Activated CD8-positive, alpha-beta memory T cell treated with anti-CD3 and anti-CD28 coated beads for 24 hours (primary cell): ENCODE results near the gene CHP1.
"Not testable (repeated sequence)": the region's sequence is repeated elsewhere in the genome, so short reads cannot be mapped to it uniquely, and the experiment has no call there.

Source experiments
- DNase-seq: peaks from one replicate; pipeline ENCODE4 v3.0.0-alpha.2; 2020

CHP1 gene

DNA sequence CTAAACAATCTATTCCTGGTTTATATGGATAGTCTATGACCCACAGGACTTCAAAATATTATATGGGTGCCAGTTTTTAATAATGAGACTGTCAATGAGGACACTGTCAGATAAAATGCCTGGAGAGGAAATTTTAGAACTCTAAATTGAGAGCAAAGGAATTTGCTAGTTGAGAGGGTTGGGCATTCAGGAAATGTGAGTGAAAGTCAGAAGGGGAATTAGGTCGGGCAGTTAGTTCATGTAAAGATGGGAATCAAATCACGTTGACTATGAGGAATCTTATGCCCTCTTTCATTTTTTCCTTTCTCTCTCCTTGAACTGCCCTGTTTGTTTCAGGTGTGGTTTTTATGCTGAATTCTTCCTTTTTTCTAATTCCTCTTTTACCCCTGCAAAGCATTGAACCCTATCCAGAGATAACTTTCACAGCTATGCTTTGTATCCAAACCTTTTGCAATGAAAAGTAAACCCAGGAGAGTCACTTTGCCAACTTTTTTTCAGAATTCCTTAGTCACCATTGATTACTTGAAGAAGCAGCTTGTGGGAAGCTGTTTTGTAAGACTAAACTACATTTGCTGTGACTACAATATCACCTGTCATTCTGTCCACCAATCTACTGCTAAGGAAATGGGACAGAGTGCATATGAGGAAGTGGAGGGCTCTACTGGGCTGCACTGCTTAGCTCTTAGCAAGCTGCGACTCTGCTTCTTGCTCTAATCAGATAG lies 27.8 kb downstream of the CHP1 start:
- no peak for DNase-seq

DNA sequence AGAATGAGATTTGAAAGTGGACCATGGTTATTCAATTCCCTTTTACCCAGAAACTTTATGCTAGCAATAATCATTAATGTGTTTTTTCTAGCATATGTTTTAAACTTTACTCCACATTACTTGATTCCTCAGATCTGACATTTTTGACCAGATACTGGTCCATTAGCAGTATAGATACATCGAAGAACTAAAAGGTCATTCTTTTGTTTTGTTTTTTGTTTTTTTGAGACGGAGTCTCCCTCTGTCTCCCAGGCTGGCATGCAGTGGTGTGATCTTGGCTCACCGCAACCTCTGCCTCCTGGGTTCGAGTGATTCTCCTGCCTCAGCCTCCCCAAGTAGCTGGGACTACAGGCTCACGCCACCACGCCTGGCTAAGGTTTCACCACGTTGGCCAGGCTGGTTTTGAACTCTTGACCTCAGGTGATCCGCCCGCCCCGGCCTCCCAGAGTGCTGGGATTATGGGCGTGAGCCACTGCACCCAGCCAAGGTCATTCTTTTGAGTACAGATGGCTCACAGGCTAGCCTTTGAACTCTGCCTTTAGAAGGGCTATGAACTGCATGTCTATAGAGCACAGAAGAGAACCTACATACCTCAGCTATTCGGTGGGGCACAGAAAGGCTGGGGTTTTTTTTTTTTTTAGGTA lies 28.6 kb downstream of the CHP1 start:
- DNase-seq, result no peak

DNA sequence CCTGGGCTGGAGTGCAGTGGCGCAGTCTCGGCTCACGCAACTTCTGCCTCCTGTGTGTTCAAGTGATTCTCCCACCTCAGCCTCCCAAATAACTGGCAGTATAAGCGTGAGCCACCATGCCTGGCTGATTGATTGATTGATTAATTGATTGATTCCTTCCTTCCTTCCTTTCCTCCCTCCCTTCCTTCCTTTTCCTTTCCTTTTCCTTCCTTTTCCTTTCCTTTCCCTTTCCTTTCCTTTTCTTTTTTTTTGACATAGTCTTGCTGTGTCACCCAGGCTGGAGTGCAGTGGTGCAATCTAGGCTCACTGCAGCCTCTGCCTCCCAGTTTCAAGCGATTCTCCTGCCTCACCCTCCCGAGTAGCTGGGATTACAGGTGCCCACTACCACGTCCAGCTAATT lies 29.9 kb downstream of the CHP1 start:
- DNase-seq, result not testable (repeated sequence)

DNA sequence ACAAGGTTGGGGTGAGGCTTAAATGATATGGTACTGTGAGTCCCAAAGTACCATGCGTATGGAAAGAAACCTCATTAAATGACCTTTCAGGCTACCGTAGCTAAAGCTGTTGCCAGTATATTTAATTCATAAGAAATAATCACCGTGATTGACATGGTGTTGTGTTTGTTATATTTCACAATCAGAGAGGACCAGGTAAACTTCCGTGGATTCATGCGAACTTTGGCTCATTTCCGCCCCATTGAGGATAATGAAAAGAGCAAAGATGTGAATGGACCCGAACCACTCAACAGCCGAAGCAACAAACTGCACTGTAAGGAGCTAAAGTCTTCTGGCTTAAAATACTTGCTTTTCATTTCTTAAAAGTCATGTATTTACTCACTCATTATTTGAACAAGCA lies 31.5 kb downstream of the CHP1 start:
- no peak for DNase-seq

DNA sequence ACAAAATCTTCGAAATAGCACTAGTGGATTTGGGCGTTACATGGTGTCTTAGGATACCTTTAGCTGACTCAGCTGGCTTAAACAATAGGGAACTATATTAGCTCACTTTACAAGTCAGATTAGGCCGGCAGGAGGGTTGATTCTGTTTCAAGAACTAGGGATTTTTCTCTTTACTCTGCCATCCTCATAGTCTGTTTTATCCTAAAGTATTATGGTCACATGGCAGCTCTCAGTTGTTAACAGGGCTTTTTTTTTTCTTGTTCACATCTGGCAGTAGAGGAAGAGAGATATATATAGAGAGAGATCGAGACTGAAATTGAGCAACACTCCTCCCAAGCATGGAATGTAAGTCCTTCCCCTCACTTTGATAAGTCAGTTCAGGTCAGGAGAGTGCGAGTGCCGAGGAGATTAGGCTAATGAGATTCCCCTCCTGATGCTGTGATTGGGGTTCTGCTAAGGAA lies 32.9 kb downstream of the CHP1 start:
- no peak for DNase-seq

DNA sequence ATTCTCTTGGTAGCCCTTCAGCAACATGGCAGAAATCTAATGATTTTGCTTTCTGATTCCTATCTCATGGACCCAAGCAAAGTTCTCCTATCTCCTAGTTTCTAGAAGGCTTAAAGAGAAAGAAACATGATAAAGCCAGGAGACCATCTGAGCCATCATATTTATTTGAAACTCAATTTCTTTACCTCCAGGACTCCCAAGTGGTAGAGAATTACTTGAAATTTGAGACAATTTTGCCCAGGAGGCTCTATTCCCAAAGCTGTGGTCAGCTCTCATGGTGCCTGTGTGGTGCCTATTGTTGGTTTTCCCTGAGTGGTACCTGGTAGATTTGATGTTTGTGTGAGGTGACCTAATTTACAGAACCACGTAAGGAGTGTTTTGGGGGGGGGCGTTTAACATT lies 38.8 kb downstream of the CHP1 start:
- no peak for DNase-seq

DNA sequence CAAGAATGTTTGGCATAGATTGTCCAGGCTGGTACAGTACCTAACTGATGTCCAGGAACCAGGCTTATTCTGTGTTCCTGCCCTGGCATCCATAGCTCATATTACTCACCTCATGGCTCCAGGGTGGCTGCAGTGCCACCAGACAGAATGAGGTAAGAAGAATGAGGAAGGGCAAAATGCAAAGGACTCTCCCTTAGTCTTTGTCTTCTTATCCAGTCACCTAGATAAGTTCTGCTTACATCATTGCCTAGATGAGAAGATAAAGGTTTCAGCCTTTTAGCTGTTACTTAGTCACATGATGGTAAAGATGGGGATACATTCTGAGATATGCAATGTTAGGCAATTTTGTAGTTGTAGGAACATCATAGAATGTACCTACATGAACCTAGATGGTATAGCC lies 45.8 kb downstream of the CHP1 start:
- DNase-seq, result no peak

DNA sequence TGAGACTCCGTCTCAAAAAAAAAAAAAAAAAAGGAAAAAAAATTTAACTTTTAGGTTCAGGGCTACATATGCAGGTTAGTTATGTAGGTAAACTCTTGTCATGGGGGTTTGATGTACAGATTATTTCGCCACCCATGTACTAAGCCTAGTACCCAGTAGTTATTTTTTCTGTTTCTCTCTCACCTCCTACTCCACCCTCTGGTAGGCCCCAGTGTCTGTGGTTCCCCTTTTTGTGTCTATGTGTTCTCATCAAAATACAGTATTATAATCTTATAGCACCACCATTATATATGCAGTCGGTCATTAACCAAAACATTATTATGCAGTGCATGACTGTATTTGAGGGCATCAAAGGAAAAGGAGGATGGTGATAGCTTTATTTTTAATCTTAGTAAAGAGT lies 47.3 kb downstream of the CHP1 start:
- DNase-seq, result no peak

DNA sequence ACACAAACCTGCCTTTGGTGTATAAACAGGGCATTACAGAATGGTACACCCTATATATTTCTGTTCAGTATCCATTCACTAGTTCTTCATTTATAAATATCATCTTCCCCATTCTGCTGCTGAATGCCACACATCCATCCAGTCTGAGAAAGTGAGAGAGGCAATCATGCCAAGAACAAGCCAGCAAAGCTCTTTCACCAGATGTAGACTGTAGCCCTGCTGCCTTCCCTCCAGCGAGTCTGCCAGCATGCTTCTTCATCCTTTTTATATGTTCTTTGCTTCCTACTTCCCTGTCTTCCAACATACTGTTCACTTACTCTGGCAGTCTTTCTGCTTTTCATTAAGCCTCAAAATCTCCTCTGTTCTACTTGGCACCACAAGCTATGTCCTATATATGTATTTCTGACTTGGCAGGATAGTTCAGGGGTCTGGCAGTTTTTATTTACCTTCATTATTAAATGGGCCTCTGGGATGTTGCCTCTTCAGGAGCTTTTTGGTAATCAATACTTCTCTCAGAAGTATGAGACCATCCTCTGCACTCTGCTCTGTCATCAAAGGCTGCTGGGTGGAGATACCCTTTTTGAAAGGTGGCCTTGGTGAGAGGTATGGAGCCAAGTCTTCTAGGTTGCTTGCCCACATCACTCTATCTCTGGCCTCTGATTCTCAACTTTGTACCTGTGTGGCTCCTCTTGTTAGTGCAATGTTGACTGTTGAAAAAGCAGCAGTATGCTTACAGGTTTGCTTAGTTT lies 48.6 kb downstream of the CHP1 start:
- DNase-seq, result no peak

DNA sequence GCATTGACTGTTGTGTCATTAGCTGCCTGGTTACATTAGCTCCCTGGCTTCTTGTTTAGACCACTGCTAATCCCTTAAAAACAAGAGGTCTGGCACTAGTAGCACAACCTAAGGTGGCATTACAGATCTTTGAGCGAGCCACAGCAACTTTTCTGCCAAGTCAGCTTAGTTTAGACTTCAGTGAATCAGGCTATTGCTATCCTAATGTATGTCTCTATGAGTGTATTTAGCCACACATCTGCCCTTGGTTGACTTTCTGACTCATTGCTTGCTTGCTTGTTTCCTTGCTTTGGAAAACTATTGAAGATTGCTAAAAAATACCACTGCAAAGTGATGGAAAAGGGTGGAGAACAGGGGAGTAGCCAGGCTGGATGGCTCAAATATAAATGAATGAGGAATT lies 50.2 kb downstream of the CHP1 start:
- DNase-seq, result no peak

DNA sequence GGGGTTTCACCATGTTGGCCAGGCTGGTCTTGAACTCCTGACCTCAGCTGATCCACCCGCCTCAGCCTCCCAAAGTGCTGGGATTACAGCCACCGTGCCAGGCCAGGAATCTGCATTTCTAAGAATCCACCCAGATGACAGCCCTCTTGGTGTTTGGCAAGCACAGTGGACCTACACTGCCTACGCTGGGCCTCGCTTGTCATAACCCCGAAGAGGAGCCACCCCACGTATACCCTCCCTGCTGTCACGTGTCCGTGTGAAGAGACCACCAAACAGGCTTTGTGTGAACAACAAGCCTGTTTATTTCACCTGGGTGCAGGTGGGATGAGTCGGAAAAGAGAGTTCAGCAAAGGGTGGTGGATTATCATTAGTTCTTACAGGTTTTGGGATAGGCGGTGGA lies 51.4 kb downstream of the CHP1 start:
- DNase-seq, result not testable (repeated sequence)

DNA sequence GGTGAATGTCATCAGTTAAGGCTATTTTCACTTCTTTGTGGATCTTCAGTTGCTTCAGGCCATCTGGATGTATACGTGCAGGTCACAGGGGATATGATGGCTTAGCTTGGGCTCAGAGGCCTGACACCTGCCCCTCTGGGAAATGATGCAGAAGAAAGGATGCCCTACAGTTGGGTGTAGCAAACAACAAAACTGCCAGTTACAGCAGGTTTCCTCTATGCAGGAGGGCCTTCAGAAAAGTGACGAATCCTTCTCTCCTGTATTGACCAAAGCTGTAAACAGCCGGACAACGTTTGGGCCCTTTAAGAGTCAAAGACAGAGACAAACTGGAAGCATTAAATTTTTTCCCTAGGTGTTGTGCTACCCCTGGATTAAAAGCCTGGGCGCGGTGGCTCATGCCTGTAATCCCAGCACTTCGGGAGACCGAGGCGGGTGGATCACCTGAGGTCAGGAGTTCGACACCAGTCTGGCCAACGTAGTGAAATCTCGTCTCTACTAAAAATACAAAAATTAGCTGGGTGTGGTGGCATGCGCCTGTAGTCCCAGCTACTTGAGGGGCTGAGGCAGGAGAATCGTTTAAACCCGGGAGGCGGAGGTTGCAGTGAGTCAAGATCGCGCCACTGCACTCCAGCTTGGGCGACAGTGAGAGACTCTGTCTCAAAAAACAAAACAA lies 52.0 kb downstream of the CHP1 start:
- DNase-seq, result peak; percentile 78

DNA sequence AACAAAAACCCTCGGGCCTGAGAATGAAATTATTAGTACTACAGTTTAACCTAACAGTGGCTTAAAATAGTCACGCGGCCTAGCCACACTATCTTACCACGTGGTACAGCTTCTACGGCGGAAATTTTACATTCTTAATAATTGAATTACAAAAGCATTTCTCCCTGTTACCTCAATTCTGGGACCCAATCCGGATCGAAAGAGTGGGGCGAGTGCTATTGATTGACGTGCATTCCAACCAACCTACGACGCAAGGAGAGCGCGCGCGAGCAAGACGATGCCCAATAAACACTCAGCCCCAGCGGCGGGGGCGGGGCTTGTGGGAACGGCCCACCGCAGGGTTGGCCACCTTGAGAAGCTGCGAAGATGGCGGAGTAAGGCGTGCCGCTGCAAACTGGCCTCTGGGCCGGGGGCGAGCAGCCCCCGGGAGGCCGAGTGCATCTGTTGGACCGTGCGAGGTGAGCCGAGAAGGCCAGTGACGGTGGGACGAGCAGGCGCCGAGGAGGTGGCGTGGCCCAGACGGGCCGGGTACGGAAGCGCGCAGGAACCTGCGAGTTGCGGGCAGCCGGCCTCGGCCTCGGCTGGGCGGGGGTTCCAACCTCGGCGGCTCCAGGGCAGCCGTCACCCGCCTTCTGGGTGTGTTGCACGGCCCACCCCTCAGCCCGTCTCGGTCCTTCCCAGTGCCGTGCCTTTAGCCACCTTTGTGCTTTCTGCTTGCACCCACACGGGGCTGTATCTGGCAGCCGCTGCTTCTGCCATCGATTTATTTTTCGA lies 52.8 kb downstream of the CHP1 start:
- DNase-seq, result peak; percentile 98

DNA sequence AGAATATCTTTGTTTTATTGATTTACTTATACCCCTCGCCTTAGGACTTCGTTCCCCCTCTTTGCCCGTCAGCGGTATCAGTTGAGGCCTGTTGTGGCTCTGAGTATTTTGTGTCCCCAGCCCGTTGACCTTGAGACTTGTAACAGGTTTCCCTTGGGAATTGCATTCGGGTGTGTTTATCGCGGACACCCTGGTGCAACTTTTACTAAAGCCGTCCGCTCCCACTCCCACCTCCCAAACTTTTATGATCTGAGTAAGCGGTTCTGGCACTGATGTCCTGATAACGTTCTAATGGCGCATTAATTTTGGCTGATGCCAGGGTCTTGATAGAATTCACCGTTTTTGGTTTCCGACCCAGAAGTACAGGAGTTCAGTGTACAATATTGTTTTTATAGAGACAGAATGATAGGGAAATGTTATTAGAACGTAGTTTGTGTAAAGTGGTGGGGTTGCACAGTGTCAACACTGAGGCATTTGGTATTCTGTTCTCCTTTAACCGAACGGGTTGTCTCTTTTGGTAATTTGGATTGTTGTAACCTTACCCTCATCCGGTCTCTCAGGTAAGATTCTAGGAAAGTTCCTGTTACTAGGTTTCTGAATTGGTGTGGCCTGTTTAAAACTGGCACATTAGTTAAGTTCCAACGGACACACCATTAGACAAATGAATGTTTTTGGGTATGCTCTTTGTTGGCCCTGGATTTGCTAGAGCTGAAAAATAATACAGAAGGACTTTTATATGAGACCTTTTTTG lies 53.5 kb downstream of the CHP1 start:
- DNase-seq, result peak; percentile 70

DNA sequence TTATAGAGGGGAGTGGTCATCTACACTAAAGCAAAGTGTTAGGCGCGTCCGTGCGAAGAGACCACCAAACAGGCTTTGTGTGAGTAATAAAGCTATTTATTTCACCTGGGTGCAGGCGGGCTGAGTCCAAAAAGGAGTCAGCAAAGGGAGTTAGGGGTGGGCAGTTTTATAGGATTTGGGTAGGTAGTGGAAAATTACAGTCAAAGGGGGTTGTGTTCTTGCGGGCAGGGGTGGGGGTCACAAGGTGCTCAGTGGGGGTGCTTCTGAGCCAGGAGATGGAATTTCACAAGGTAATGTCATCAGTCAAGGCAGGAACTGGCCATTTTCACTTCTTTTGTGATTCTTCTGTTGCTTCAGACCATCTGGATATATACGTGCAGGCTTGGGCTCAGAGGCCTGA lies 54.2 kb downstream of the CHP1 start:
- no peak for DNase-seq

DNA sequence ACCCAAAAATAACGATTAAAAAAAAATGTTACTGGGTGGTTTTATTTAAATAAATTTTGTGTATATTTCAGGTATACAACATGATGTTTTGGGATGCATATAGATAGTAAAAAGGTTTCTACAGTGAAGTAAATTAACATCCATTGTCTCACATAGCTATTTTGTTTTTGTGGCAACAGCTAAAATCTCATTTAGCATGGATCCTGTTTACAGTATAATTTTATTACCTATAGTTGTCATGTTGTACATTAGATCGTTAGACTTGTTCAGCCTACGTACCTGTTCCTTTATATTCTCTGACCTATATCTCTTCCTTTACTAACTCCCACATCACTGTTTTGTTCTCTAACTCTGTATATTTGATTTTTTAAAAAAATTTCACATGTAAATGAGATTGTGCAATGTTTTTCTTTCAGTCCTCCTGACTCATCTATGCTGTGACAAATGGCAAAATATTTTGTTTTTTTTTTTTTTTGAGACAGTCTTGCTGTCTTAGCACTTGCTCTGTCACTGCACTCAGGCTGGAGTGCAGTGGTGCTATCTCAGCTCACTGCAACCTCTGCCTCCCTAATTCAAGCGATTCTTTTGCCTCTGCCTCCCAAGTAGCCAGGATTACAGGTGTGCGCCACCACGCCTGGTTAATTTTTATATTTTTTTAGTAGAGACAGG lies 55.7 kb downstream of the CHP1 start:
- no peak for DNase-seq

DNA sequence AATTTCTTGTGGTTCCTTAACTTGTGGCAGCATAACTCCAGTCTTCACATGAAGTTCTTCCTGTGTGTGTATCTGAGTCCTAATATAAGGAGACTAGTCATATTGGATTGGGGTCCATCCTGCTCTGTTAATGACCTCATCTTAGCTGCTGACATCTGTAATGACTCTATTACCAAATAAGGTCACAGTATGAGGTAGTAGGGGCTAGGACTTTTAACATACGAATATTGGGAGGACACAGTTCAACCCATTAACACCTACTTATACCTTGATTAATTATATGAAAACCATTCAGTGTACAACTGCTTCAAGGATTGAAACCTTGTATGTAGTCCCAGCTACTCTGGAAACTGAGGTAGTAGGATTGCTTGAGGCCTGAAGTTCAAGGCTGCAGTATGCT lies 57.4 kb downstream of the CHP1 start:
- DNase-seq, result no peak

DNA sequence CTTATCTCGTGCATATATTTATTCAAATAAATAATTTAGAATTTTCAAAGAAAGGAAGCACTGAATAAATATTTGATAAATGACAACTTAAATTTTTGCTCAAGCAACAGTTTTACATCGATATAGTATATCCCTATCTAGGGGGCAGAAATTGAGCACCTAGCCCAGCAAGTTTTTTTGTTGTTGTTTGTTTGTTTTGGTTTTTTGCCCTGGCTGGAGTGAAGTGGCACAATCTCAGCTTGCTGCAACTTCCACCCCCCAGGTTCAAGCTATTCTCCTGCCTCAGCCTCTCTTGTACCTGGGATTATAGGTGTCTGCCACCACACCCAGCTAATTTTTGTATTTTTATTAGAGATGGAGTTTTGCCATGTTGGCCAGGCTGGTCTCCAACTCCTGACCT lies 58.9 kb downstream of the CHP1 start:
- no peak for DNase-seq

DNA sequence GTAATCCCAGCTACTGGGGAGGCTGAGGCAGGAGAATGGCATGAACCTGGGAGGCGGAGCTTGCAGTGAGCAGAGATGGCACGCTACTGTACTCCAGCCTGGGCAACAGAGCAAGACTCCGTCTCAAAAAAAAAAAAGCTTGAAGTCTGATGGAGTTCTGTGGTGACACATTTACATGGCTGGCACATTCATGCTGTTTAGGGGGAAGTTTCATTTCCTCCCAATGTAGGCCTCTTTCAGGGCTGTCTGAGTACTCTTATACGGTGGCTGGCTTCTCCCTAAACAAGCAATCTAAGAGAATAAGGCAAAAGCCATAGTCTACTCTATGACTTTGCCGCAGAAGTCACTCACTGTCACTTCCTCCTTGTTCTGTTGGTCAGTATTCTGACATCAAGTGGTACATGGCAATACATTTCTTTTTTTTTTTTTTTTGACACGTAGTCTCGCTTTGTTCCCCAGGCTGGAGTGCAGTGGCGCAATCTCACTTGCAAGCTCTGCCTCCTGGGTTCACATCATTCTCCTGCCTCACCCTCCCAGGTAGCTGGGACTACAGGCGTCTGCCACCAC lies 60.1 kb downstream of the CHP1 start:
- no peak for DNase-seq

DNA sequence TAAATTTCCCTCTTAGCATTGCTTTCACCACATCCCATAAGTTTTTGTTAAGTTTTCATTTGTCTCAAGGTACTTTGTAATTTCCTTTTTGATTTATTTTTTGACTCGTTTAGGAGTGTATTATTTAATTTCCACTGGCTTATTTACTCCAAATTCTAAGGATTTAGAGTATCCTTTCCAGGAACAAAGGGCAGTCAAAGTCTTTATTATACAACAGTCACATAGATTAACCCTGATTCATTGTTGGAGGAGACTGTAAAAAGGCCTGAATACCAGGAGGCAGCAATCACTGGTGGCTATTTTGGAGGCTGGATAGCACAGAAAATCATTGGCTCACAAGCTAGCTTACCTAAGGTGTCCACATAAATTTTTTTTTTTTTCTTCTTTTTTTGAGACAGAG lies 61.5 kb downstream of the CHP1 start:
- no peak for DNase-seq

DNA sequence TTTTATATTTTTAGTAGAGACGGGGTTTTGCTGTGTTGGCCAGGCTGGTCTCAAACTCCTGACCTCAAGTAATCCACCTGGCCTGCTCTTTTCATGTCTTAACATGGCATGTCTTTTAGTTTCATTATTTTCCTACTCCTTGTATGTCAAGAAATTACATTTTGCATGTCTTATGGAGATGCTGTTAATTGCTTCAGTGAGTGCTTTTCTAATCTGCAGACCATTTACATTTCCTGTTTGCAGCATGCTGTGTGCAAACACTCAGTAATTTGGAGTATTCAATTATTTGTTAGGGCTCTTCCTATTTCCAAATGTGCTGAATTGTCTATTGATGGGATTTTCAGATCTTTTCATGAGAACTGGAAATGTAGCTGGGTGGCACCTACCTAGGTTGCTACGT lies 70.1 kb downstream of the CHP1 start:
- not testable (repeated sequence) for DNase-seq
